Stomach (tissue), 9 donors: ENCODE measurements around the gene STARD3. TPM values are rescaled to one million over a fixed set of nuclear protein-coding genes. Genes with fewer than 3 reads are reported as not detected.

Experiments used
- DNase-seq, 2 donors: peaks; one replicate each; pipeline versions ENCODE4 v3.0.0 to v3.0.0-alpha.2; 2013 to 2019
- H3K27ac ChIP-seq, 5 donors: fragments of 200-600 bp in 4 of 5; sonication (generic) in 4 of 5; one replicate each; pipeline ENCODE4 v1.5.1; 2013 to 2019; ENCODE audit warnings: mild to moderate bottlenecking in 1 of 5, moderate library complexity in 1 of 5
- H3K27me3 ChIP-seq, 3 donors: fragments of 200-600 bp; sonication (generic); one replicate each; pipeline ENCODE4 v1.5.1; 2017 to 2019; ENCODE audit warnings: mixed run types in 1 of 3
- H3K36me3 ChIP-seq, 4 donors: fragments of 200-600 bp; sonication (generic); 1 replicate in 3 of 4; 2 replicates in 1 of 4; pipeline ENCODE4 v1.5.1; 2016 to 2019
- H3K4me1 ChIP-seq, 4 donors: fragments of 200-600 bp; sonication (generic); one replicate each; pipeline ENCODE4 v1.5.1; 2016 to 2019
- H3K4me3 ChIP-seq, 4 donors: fragments of 200-600 bp; sonication (generic) in 3 of 4; one replicate each; pipeline ENCODE4 v1.5.1; 2016 to 2019; ENCODE audit warnings: mild to moderate bottlenecking in 1 of 4
- H3K9me3 ChIP-seq, 4 donors: fragments of 200-600 bp; sonication (generic); one replicate each; pipeline ENCODE4 v1.5.1; 2016 to 2019
- CTCF ChIP-seq, 7 experiments: fragments of 450-650 bp in 4 of 7; fragments of 200-600 bp in 3 of 7; sonication (generic) in 3 of 7; IDR thresholded peaks; one replicate each; pipeline ENCODE4 v1.5.1; 2016 to 2019; ENCODE audit warnings: antibody characterized with exemption in 7 of 7, control low read depth in 2 of 7, mild to moderate bottlenecking in 1 of 7
- EP300 ChIP-seq: sonication (generic); formaldehyde crosslinking; IDR thresholded peaks from one replicate; pipeline ENCODE4 v1.6.1; 2017; ENCODE audit warnings: antibody characterized with exemption
- POLR2A ChIP-seq, 4 donors: fragments of 450-650 bp; IDR thresholded peaks; one replicate each; pipeline ENCODE4 v1.6.1; 2016; ENCODE audit warnings: antibody characterized with exemption in 4 of 4, control low read depth in 2 of 4, mild to moderate bottlenecking in 1 of 4, moderate library complexity in 1 of 4
- POLR2AphosphoS5 ChIP-seq, 3 donors: sonication (generic); formaldehyde crosslinking; IDR thresholded peaks; one replicate each; pipeline ENCODE4 v1.6.1; 2016; ENCODE audit warnings: antibody characterized with exemption in 3 of 3
- WGBS, 5 donors: extraction: QIAGEN DNeasy Blood & Tissue Kit in 3 of 5; methylation state at CpG; one replicate each; pipeline versions ENCODE4 v1.1.5 to v1.1.7; 2013 to 2018; 5-methylcytosine and 5-hydroxymethylcytosine counted together
- intact Hi-C: fragments of 100-400 bp; cut with DNase I; formaldehyde crosslinking; loops from one replicate; pipeline ENCODE4 v1.15.1; 2023; ENCODE audit warnings: low total_unique reads
- polyA plus RNA-seq, 3 donors: library from polyadenylated mRNA; stranded (reverse); fragments of 200-250 nt; gene quantifications; one replicate each; pipeline ENCODE4 v1.2.3, GENCODE V29; 2013
- total RNA-seq, 5 donors: library from RNA; depleted of rRNA; stranded (reverse); fragments of >200 nt; gene quantifications; one replicate each; pipeline versions ENCODE4 v1.1.0 to v1.2.3, GENCODE V29; 2014 to 2016
- donor health status: healthy with polysubstance abuse.
- donor health status: Bipolar disorder and iron deficiency.
- donor health status: healthy.

Gene STARD3
- total and polyA plus RNA-seq, 8 donors, result 26.4 to 1,091 (median 52.0) TPM

DNA sequence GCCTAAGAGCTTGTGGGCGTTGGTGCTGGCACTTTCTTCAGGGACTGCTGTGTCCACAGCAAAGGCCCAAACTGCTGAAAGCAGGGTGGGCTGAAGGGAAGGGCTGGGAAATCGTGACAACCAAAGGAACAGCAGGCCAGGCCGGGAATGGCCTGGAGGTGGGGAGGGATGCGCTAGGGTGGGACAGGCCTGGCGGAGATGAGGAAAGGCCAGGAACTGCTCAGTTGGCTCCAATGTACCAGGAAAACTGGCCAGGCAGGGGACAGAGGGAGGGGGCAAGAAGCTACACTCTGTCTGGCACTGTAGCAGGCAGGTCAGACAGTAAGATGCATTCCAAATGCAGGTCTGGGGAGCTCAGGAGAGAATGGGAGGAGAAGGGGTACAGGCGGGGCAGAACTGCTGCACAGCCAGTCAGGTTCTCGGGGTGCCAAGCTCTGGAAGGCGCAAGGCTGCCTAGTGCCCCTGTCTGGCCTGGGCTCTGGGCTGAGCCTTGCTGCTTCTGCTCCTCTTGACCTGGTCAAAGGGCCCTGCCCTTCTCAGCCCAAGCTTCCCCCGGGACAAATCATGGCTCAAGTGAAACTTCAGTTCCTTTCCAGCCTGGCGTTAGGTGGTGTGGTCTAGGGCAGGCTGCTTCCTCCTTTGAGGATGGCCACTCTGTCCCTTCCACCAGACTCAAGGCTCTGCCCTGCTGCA lies 38.6 kb downstream of the STARD3 start:
- no peaks in the 10 kb centered on the region for H3K9me3 ChIP-seq
- WGBS, 5 donors, result 51 to 65% (median 61%) methylated on average over 9 to 10 of the region's 10 CpGs
- H3K27ac ChIP-seq, result peak overlapping the region; percentile 27 to 79 (median 73)
- H3K27me3 ChIP-seq, result peaks cover 0 to 19% (median 4%) of the 10 kb centered on the region in 3 donors
- intact Hi-C loops, result no loop called here
- TF ChIP-seq POLR2A (IDR thresholded peaks at IDR 0.05), result no peak
- no peak for TF ChIP-seq EP300
- TF ChIP-seq CTCF (IDR thresholded peaks at IDR 0.05), result no peak
- no peak for TF ChIP-seq POLR2AphosphoS5 (IDR thresholded peaks at IDR 0.05)
- no peak for DNase-seq
- peaks cover 0 to 15% (median 3%) of the 10 kb centered on the region in 4 donors for H3K36me3 ChIP-seq
- no peak overlapping the region for H3K4me3 ChIP-seq
- peaks cover 47 to 73% (median 67%) of the 10 kb centered on the region in 4 donors for H3K4me1 ChIP-seq

DNA sequence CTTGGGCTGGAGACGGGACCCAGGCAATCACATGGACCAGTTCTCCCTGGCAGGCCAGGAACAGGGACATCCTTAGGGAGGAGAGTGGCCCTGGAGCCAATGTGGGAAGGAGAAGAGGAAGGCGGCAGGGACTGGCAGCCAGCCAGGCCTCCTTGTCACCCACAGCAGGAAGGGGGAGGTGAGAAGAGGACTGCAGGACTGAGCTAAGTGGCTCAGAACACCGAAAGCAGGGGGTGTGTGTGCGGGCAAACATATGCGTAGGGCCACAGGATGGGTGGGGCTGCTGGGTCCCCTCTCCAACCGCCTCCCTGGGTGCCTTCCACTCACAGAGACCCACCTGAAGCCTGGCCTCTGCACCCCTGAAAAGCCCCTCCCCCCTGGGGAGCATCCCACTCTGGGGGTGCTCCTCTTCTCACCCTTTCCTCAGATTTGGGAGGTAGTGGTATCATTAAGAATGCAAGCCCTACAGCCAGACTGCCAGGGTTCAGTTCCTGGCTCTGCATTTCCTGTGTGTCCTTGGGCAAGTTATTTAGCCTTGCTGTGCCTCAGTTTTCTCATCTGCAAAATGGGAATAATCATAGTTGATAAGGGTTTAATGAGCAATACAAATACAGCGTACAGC lies 39.4 kb downstream of the STARD3 start:
- H3K36me3 ChIP-seq, result peaks cover 0 to 22% (median 10%) of the 10 kb centered on the region in 4 donors
- intact Hi-C loops, result no loop called here

GRCh38 chr17:39677072-39677471 lies 40.1 kb downstream of the STARD3 start:
- Histone ChIP-seq H3K4me3 (no peak overlapping the region), H3K27ac (peak overlapping the region in 4 of 5 donors; percentile 70 to 79 (median 74)), H3K9me3 (no peaks in the 10 kb centered on the region), H3K4me1 (peaks cover 47 to 66% (median 57%) of the 10 kb centered on the region in 4 donors), H3K27me3 (peaks cover 0 to 3% (median 0%) of the 10 kb centered on the region in 3 donors), H3K36me3 (peaks cover 0 to 22% (median 14%) of the 10 kb centered on the region in 4 donors)
- TF ChIP-seq POLR2A (IDR thresholded peaks at IDR 0.05) (no peak), CTCF (IDR thresholded peaks at IDR 0.05) (no peak)
- WGBS, 5 donors, result 73 to 86% (median 76%) methylated on average over 8 of the region's 8 CpGs
- no peak for DNase-seq
- intact Hi-C loops, result no loop called here

More for the DNA sequence above, 39.4 kb downstream of the STARD3 start:
- peak; percentile 84 to 93 for DNase-seq
- peaks cover 47 to 74% (median 64%) of the 10 kb centered on the region in 4 donors for H3K4me1 ChIP-seq
- H3K9me3 ChIP-seq, result no peaks in the 10 kb centered on the region
- peak overlapping the region; percentile 18 to 79 (median 73) for H3K27ac ChIP-seq
- WGBS, 5 donors, result 23 to 41% (median 35%) methylated on average over 6 to 7 of the region's 7 CpGs
- H3K4me3 ChIP-seq, result no peak overlapping the region
- H3K27me3 ChIP-seq, result peaks cover 0 to 11% (median 0%) of the 10 kb centered on the region in 3 donors
- no peak for TF ChIP-seq CTCF (IDR thresholded peaks at IDR 0.05)
- no peak for TF ChIP-seq POLR2AphosphoS5 (IDR thresholded peaks at IDR 0.05)
- no peak for TF ChIP-seq EP300
- no peak for TF ChIP-seq POLR2A (IDR thresholded peaks at IDR 0.05)

DNA sequence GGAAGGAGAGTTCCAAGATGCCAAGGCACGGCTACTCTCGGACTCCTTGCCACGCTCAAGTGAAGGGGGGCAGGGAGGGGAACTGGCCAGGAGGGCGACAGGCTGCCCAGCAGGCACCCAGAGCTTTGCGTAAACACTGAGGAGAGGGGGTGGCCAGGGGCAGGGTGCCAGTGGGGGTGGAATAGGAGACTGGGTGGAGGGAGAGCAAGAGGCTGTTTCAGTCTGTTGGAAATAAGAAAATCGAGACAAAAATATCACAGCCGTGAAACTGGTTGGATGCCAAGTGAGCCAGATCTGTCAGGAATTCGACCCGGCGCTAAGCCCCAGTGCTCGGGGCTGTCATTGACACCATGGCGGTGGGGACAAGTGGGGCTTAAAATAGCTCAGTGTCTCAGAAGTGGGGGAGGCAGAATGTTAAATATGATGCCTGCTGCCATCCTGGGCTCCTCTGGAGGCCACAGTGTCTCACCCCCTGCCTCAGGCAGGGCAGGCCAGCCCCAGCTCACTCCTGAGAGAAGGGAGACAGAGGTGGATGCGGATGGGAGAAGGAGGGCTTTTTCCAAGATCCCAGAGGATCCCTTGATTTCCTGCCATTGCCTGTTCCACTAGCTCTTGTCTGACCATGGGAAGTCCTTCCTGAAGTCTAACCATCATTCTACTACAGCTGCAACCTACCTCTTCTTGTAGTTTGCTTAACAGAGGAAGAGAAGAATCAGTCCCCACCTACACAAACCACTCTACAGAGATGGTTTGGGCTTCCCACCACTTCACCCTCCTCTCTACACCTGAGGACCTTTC lies 40.8 kb downstream of the STARD3 start:
- 30 to 51% (median 42%) methylated on average over 12 to 13 of the region's 13 CpGs for WGBS, 5 donors
- H3K27me3 ChIP-seq, result no peaks in the 10 kb centered on the region
- peak in 1 of 2 donors; percentile 58 for DNase-seq
- H3K9me3 ChIP-seq, result no peaks in the 10 kb centered on the region
- TF ChIP-seq POLR2AphosphoS5 (IDR thresholded peaks at IDR 0.05) (no peak), POLR2A (IDR thresholded peaks at IDR 0.05) (no peak), EP300 (no peak), CTCF (IDR thresholded peaks at IDR 0.05) (no peak)
- H3K4me3 ChIP-seq, result no peak overlapping the region
- H3K36me3 ChIP-seq, result peaks cover 0 to 26% (median 18%) of the 10 kb centered on the region in 4 donors
- H3K4me1 ChIP-seq, result peaks cover 47 to 63% (median 55%) of the 10 kb centered on the region in 4 donors
- H3K27ac ChIP-seq, result peak overlapping the region; percentile 70 to 84 (median 77)
- intact Hi-C loops, result no loop called here
